ENCODE results near the gene ORM2.

ORM2 gene

DNA sequence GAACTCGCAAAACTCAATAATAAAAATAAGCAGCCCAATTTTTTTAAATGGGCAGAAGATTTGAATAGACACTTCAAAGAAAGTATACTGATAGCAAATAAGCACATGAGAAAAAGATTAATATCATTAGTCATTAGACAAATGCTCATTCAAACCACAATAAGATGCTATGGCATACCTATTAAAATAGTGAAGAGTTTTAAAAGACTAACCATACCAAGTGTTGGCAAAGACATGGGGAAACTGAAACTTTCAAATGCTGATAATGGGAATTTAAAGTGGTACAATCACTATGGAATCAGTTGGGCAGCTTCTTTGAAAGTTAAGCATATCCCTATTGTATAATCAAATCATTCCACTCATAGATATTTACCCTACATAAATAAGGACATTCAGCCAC lies 33.3 kb upstream of the ORM2 start:
- no peak for DNase-seq

- no peak for DNase-seq
Observed at GRCh38 chr9:114299286-114300152, 30.1 kb upstream of the ORM2 start.

- DNase-seq, result no peak
Observed at GRCh38 chr9:114300153-114300845, 29.4 kb upstream of the ORM2 start.

- no peak for DNase-seq
Observed at GRCh38 chr9:114300846-114301797, 28.5 kb upstream of the ORM2 start.

- no peak for DNase-seq
Observed at GRCh38 chr9:114301798-114302565, 27.7 kb upstream of the ORM2 start.

DNA sequence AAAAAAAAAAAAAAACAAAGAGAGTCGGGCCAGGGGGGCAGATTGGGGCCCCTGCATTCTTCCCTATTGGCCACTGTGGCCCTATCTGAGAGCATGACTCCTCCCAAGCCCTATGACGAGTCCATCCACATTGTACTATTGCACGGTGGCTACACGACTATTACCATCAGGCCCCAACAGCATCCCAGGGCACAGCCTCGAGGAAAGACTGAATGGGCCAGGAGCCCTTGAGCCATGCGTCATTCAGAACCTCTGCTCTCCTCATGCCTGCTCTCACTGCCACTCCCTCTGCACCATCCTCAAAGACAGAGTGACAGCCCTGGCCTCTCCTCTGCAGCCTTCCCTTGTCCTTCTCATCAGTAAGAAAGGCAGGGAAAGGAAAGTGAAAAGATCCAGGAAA lies 26.9 kb upstream of the ORM2 start:
- no peak for DNase-seq

GRCh38 chr9:114303571-114303970 lies 26.1 kb upstream of the ORM2 start:
- no peak for DNase-seq

- no peak for DNase-seq
Observed at GRCh38 chr9:114303977-114304376, 25.7 kb upstream of the ORM2 start.

DNA sequence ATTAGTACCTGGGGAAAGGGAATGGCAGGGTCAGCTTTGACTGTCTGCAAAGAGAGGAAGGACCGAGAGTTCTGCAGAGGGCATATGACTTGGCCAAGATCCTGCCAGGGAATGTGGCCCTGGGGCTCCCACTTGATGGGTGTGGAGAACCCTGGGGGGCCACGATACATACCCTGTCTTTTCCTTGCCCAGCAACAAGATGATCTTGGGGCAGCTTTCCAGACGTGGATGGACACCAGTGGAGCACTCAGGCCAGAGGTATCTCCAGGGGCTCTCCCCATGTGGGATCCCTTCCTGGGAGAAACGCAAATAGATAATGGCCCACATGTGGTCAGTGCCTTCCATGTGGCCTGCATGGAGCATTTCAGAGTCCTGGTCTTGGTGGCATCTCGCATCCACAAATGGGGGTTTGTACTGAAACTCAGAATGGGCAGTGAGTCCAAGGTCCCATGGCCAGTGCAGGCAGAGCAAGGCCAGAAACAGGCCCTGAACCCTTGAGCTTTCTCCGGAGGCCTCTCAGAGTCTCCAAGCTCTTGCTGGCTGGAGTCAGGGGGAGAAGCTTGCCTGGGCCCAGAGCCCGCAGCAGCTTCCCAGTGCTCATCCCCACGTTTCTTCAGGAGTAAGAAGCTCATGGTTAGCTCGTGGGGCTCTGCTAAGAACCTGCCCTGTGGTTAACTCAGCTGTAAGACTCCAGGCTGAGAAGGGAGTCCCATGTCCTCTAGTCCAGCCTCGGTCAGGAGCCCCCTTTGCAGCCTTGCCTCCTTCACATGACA lies 25.1 kb upstream of the ORM2 start:
- no peak for DNase-seq

- DNase-seq, result no peak
Observed at GRCh38 chr9:114307899-114308267, 21.8 kb upstream of the ORM2 start.

- DNase-seq, result no peak
Observed at GRCh38 chr9:114308361-114308950, 21.2 kb upstream of the ORM2 start.

GRCh38 chr9:114309096-114309495 lies 20.6 kb upstream of the ORM2 start:
- no peak for DNase-seq

GRCh38 chr9:114310471-114311450 lies 18.9 kb upstream of the ORM2 start:
- DNase-seq, result no peak

GRCh38 chr9:114311571-114312512 lies 17.8 kb upstream of the ORM2 start:
- no peak for DNase-seq

GRCh38 chr9:114312513-114312875 lies 17.2 kb upstream of the ORM2 start:
- no peak for DNase-seq

- no peak for DNase-seq
Observed at GRCh38 chr9:114313186-114313585, 16.5 kb upstream of the ORM2 start.

- DNase-seq, result no peak
Observed at GRCh38 chr9:114314256-114314867, 15.3 kb upstream of the ORM2 start.
